K562 (cell line): ENCODE measurements around the gene LRP1. TPM values are rescaled to one million over a fixed set of nuclear protein-coding genes. Genes with fewer than 3 reads are reported as not detected.

Source experiments
- ATAC-seq: fragments of 200-7000 bp; cut with Tn5 transposase; 3 replicates; pipeline ENCODE4 v1.9.1; 2020; ENCODE audit warnings: moderate library complexity
- BruUV-seq: library from RNA; stranded (reverse); fragments of 400-500 nt; replicated peaks from 2 replicates; lab custom pipeline; 2021; lab: Mats Ljungman, UMichigan
- CTCF ChIA-PET: fragments of 300-600 bp; formaldehyde crosslinking; extraction: SDS; loops from one replicate; lab custom pipeline; 2021; ENCODE audit warnings: low intra/inter-chr PET ratio; lab: Yijun Ruan, JAX
- POLR2A ChIA-PET: fragments of 300-600, 350-650 bp; sonication (Branson Sonifier 250); formaldehyde crosslinking; extraction: SDS; loops from one replicate; lab custom pipeline; 2021; ENCODE audit warnings: antibody characterized with exemption, inconsistent platforms; lab: Yijun Ruan, JAX
- DNase-seq, 4 experiments: peaks; one replicate each; pipeline versions ENCODE4 v3.0.0 to v3.0.0-alpha.2; 2011 to 2018; ENCODE audit warnings: low spot score in 3 of 4, mixed read lengths in 3 of 4; ENCODE audit errors: extremely low read depth in 1 of 4
- FAIRE-seq: peaks from 2 replicates; lab custom pipeline; 2011; peaks lifted over from hg19 to GRCh38; lab: Jason Lieb, UNC
- H2AFZ ChIP-seq: 2 replicates; pipeline ENCODE4 v1.6.0; 2011; ENCODE audit warnings: low read depth, low read length, control low read depth, inconsistent platforms
- H3K27ac ChIP-seq: fragments of 200-600 bp; 3 replicates; pipeline ENCODE4 v1.8.0; 2011; ENCODE audit warnings: low read depth, mild to moderate bottlenecking, control low read depth, inconsistent platforms, low read length, moderate library complexity, mixed read lengths; ENCODE audit errors: extremely low read depth
- H3K27me3 ChIP-seq, 2 experiments: fragments of 300-600 bp in 1 of 2; 2 replicates in 1 of 2; 3 replicates in 1 of 2; pipeline versions ENCODE4 v1.6.0 to v1.8.0; 2011; ENCODE audit warnings: inconsistent platforms in 2 of 2, low read length in 2 of 2, mild to moderate bottlenecking in 1 of 2, mixed read lengths in 1 of 2, moderate library complexity in 1 of 2; ENCODE audit not compliant: control insufficient read depth in 2 of 2, insufficient read depth in 2 of 2
- H3K36me3 ChIP-seq: fragments of 300-600 bp; 3 replicates; pipeline ENCODE4 v1.8.0; 2011; ENCODE audit warnings: mild to moderate bottlenecking, low read length, inconsistent platforms; ENCODE audit not compliant: control insufficient read depth, insufficient read depth
- H3K4me1 ChIP-seq, 2 experiments: fragments of 200-600 bp in 1 of 2; replicated peaks in 1 of 2; 2 replicates in 1 of 2; 3 replicates in 1 of 2; pipeline versions ENCODE4 v1.5.1 to v1.8.0; 2011; ENCODE audit warnings: inconsistent platforms in 2 of 2, low read length in 2 of 2, mild to moderate bottlenecking in 1 of 2, mixed read lengths in 1 of 2, moderate library complexity in 1 of 2; ENCODE audit not compliant: control insufficient read depth in 2 of 2, insufficient read depth in 2 of 2
- H3K4me2 ChIP-seq: 2 replicates; pipeline ENCODE4 v1.6.1; 2011; ENCODE audit warnings: low read length, control low read depth, inconsistent platforms, mixed read lengths; ENCODE audit not compliant: insufficient read depth
- H3K4me3 ChIP-seq: fragments of 200-600 bp; sonication (generic), shearing (Covaris generic); 2 replicates; pipeline ENCODE4 v1.5.1; 2016; ENCODE audit warnings: control low read depth, inconsistent platforms
- H3K79me2 ChIP-seq: fragments of 200-600 bp; 3 replicates; pipeline ENCODE4 v1.8.0; 2011; ENCODE audit warnings: low read length, inconsistent platforms; ENCODE audit not compliant: control insufficient read depth, insufficient read depth
- H3K9ac ChIP-seq, 2 experiments: 2 replicates each; pipeline versions ENCODE4 v1.6.0 to v1.6.1; 2011; ENCODE audit warnings: low read depth in 2 of 2, low read length in 2 of 2, control low read depth in 1 of 2, inconsistent platforms in 1 of 2, mild to moderate bottlenecking in 1 of 2, mixed read lengths in 1 of 2; ENCODE audit not compliant: insufficient read depth in 1 of 2
- H3K9me1 ChIP-seq: one replicate; pipeline ENCODE4 v1.6.0; 2011; ENCODE audit warnings: inconsistent platforms, mild to moderate bottlenecking, low read length, moderate library complexity; ENCODE audit not compliant: control insufficient read depth, insufficient read depth
- H3K9me3 ChIP-seq: replicated peaks from 2 replicates; pipeline ENCODE4 v1.5.1; 2011; ENCODE audit warnings: low read depth, low read length, inconsistent platforms; ENCODE audit not compliant: control insufficient read depth, insufficient read depth
- H4K20me1 ChIP-seq: replicated peaks from 2 replicates; pipeline ENCODE4 v1.6.1; 2011; ENCODE audit warnings: low read length, inconsistent platforms, mixed read lengths; ENCODE audit not compliant: control insufficient read depth, insufficient read depth
- FOXJ3 ChIP-seq: sonication (generic); formaldehyde crosslinking; IDR thresholded peaks from 2 replicates; pipeline ENCODE4 v1.4.0; 2020; ENCODE audit warnings: mild to moderate bottlenecking, missing genetic modification reagents
- HNRNPLL ChIP-seq: fragments of 200-400 bp; formaldehyde crosslinking; IDR thresholded peaks from 2 replicates; pipeline ENCODE4 v1.6.1; 2017; ENCODE audit warnings: low read length, low read depth, mild to moderate bottlenecking; ENCODE audit not compliant: poor library complexity, severe bottlenecking
- LEF1 ChIP-seq: fragments of 450-650 bp; IDR thresholded peaks from 2 replicates; pipeline ENCODE4 v1.6.1; 2016; ENCODE audit warnings: mild to moderate bottlenecking
- MCM2 ChIP-seq: fragments of 450-650 bp; IDR thresholded peaks from 2 replicates; pipeline ENCODE4 v1.6.1; 2017; ENCODE audit warnings: low read depth, mild to moderate bottlenecking
- MEF2A ChIP-seq: IDR thresholded peaks from 2 replicates; pipeline ENCODE4 v1.6.1; 2011; ENCODE audit warnings: low read depth, mild to moderate bottlenecking, low read length, moderate library complexity; ENCODE audit not compliant: control insufficient read depth
- RCOR1 ChIP-seq, 2 experiments: IDR thresholded peaks; 2 replicates each; pipeline ENCODE4 v1.6.1; 2012; ENCODE audit warnings: low read depth in 2 of 2, low read length in 2 of 2, borderline replicate concordance in 1 of 2, improper control_type of control experiment in 1 of 2
- ZBTB12 ChIP-seq: fragments of 250-450 bp; sonication (Bioruptor Pico); IDR thresholded peaks from 2 replicates; pipeline ENCODE4 v1.4.0; 2020
- ZKSCAN1 ChIP-seq: fragments of 150-350 bp; IDR thresholded peaks from 2 replicates; pipeline ENCODE4 v1.6.1; 2016; ENCODE audit warnings: low read depth, low read length
- WGBS: fragments of 100-300 bp; shearing (Covaris generic); methylation state at CpG from one replicate; pipeline ENCODE4 v1.1.6; 2016; ENCODE audit warnings: low coverage, mixed read lengths; ENCODE audit not compliant: insufficient coverage; ENCODE audit errors: missing lambda C conversion rate; 5-methylcytosine and 5-hydroxymethylcytosine counted together
- in situ Hi-C: fragments of 300-500 bp; cut with MboI; formaldehyde crosslinking; loops from 4 replicates; pipeline ENCODE4 v1.15.0; 2018; ENCODE audit warnings: inconsistent platforms, mixed read lengths
- intact Hi-C: fragments of 100-400 bp; cut with micrococcal nuclease; formaldehyde crosslinking; loops from 2 replicates; pipeline ENCODE4 v1.14.2; 2022
- polyA plus RNA-seq, 8 experiments: library from polyadenylated mRNA; depleted of rRNA in 4 of 8; stranded (reverse) in 5 of 8; unstranded in 3 of 8; fragments of >200 nt; fragmentation: Nextera tagmentation in 2 of 8; fragmentation: Illumina TruSeq in 1 of 8; extraction: Ambion mirVana in 2 of 8; extraction: Trizol in 1 of 8; gene quantifications; 2 replicates each; pipeline versions ENCODE4 v1.2.1 to v1.2.3, GENCODE V29; 2011 to 2014; ENCODE audit warnings: inconsistent platforms in 1 of 8, missing spikeins in 1 of 8
- total RNA-seq, 7 experiments: library from RNA; depleted of rRNA in 6 of 7; stranded (reverse); fragments of >200 nt in 6 of 7; fragmentation: Illumina TruSeq in 2 of 7; extraction: Trizol in 2 of 7; gene quantifications; 2 replicates each; pipeline versions ENCODE4 v1.2.1 to v1.2.3, GENCODE V29; 2011 to 2021; ENCODE audit warnings: low replicate concordance in 1 of 7

Gene LRP1
- total and polyA plus RNA-seq, 9 of the 15 experiments (the other 6 are each of a cell fraction or from before 2014, with no cell fraction given) = 0.04 to 0.64 (median 0.19) TPM; not detected in 2

- H3K4me1 ChIP-seq = peaks cover 42 to 65% of the 10 kb centered on the region in 2 experiments
- no TSS peak for BruUV-seq
- WGBS = 88% methylated on average over 1 of the region's 1 CpG
- H3K4me3 ChIP-seq = no peak overlapping the region
- in situ Hi-C loops (no loop called here), intact Hi-C loops (no loop called here)
- peaks cover 54% of the 10 kb centered on the region for H3K36me3 ChIP-seq
- ChIA-PET POLR2A (interaction anchor here (1.1 to 5.1 kb wide), 4 partner anchors 10 to 29 kb away, joined by 3 to 32 read pairs (median 4); partner anchors contain the start of gene STAT6), CTCF (no interaction called here)
- no peaks in the 10 kb centered on the region for H3K9me1 ChIP-seq
- ATAC-seq (no peak), DNase-seq (no peak), FAIRE-seq (no peak)
- H3K27me3 ChIP-seq = no peaks in the 10 kb centered on the region; a peak in 1 of 5 replicates
- no peaks in the 10 kb centered on the region for H4K20me1 ChIP-seq
- H3K9me3 ChIP-seq = no peaks in the 10 kb centered on the region
- H2AFZ ChIP-seq = no peak overlapping the region
- no peak for TF ChIP-seq ZKSCAN1
- no peak for TF ChIP-seq ZBTB12 (CRISPR knock-in tag)
- TF ChIP-seq MCM2 = no peak
- no peak for TF ChIP-seq MEF2A
- no peak for TF ChIP-seq RCOR1 (IDR thresholded peaks at IDR 0.05; ENCODE audit: borderline replicate concordance in 1 of 2, low read depth in 2 of 2, low read length in 2 of 2)
- no peak for TF ChIP-seq FOXJ3 (CRISPR knock-in tag)
- TF ChIP-seq HNRNPLL = no peak
- TF ChIP-seq LEF1 = no peak
- H3K9ac ChIP-seq = peak overlapping the region in 1 of 2 experiments; percentile 19; a peak in 1 of 4 replicates
- no peak overlapping the region for H3K4me2 ChIP-seq
- H3K27ac ChIP-seq = no peak overlapping the region
- H3K79me2 ChIP-seq = peaks cover 3% of the 10 kb centered on the region; the same call in 2 of the 3 replicates
Observed at GRCh38 chr12:57098546-57098945, 29.7 kb upstream of the LRP1 start.
